NCI-H748 treated with DMSO at 0.1 percent for 48 hours (cell line): ENCODE results near the gene ROBO1.

Source experiments
- DNase-seq: peaks from one replicate; lab custom pipeline; 2025; lab: John Stamatoyannopoulos, UW

ROBO1 gene

DNA sequence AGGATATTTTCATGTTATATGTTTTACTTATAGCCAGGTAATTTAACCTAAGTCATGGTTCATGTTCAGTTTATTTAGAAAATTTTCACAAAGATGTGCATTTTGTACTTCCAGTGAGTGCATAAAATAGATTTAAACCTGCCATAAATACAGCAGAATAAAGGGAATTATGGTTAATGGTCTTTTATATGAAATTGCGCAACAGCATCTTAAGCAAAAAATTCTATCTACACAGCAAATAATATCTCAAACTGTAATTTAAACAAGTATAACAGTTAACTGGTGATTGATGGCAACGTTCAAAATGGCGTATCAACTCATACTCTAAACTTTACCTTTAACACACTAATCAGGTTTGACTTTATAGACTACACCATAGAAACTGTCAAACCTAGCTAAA, 97.6 kb downstream of the ROBO1 start:
- no peak for DNase-seq

DNA sequence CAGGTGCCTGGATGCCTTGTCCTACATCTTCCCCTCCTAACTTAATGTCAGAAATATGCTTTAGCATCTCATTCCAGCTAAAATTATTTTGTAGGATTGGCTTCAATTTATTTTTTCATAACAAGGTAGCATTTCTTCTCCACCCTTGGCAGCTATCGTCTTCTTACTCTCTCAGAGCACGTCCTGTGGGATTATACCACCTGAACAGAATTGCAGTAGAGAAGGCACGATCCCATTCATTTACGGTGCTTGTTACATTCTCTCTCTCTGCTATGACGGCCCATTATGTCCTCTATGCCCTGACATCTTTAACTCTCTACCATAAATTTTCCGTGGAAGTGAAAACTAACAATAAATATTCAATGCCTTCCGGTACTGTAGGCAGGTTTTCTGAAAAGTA, 103.3 kb downstream of the ROBO1 start:
- DNase-seq = no peak

DNA sequence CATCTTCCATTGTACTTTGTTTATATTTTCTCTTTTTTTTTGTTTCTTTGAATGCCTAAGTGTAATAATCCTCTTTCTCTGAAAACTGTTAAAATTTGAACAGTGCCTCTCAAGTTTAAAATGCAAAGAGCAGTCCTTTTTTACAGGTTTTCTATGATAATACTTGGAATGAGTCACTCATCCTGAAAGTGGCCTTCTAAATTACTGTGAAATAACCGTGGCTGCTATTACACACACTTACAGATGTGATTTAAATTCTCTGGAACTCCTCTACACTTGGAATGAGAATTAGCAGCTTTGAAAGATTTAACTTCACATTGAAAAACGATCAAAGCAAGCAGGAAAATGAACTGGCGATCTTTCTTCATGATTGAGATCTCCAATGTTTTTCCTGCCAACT, 105.9 kb downstream of the ROBO1 start:
- no peak for DNase-seq

DNA sequence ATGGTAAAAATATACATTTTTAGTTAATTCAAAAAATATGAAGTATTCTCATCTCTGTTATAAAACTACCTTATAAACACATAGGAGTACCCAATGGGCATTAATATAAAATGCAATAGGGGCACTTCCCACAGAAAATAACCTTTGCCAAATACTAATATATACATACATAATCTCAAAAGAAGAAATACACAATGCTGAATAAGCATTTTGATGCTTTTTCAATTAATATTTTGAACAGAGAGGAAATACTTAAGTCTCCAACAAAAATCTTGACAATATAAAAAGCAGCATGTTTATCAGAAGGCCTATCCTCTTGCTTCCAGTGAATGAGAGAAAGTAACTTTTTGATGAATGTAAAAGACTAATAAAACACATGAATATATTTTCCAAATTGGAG, 110.7 kb downstream of the ROBO1 start:
- no peak for DNase-seq

DNA sequence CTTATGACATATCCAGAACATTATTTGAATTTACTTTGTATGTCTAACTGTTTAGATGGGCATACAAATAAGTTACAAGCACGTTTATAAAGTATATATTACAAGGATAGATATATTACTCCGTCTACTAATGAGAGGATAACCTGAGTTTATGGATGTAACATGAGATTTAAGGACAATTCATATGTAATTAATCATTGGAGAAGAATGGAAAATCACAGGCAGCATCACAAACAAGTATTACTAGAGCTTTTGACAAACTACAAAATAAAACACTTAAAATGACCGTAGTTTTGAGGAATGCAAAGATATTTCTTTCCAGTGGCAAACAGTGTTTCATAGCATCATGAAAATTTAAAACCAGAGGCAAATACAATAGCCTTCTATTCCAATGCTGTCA, 113.8 kb downstream of the ROBO1 start:
- DNase-seq = no peak

DNA sequence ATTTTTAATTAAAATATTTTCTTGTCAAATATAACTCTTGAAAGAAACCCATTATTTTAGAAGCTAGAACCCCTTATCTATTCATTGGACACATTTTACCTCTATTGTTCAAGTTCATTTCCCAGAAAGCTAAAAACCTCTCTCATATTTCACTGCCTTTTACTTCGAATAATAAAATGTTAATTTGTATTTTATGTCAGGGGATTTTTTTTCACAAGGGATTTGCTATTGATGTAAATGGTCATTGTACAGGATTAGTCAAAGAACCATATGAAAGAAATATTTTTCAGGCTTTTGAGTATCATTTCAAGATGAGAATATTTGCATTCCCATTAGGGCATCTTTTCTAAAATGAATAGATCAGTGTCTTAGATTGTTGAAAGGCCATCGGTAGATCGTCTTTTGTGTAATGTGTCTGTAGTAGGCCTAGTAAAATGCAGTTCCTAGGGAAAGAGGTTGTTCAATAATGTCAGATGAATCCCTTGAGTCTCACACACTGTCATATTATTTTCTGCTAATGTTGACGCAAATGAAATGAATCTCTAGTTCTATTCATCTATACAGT, 114.5 kb downstream of the ROBO1 start:
- no peak for DNase-seq

DNA sequence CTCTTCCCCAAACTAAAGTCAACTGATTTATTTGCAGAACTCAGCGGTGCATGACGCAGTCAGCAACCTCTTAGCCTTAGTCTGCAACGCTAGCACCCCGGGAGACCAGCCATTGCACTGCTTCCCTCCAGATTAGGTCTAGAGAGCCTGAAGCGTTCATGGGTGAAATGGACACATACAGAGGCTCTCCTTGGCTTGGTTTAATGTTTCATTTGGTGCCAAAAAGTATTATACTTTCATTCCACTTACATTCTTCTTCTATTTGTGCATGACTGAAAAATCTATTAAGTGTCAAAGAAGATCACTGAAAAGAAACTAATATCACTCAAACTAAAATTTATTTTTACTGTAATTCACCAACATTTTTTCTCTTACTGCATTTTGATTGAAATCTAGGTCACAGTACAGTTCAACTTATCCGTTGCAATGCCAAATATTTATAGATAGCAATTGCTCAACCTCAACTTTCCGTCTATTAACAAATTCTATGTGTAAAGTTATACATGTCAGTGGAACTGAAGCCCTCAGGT, 116.2 kb downstream of the ROBO1 start:
- peak; percentile 1 for DNase-seq

DNA sequence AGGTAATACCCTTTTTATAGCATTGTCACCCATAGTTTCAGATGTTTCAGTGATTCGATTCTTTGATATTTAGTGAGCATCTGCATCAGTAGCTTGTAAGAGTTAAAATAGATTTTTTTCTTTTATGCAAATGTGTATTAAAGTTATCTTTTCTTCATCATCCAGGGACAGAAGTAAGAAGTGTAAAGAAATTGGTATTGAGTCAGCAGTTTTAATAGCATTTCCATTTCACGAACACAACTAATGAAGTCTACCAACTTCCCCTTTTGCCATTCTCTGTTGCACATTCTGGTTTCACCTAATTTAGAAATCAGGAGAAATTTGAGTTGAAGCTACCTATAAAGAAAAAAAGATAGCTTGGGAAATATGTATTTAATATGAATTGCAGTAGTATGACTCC, 127.9 kb downstream of the ROBO1 start:
- no peak for DNase-seq

DNA sequence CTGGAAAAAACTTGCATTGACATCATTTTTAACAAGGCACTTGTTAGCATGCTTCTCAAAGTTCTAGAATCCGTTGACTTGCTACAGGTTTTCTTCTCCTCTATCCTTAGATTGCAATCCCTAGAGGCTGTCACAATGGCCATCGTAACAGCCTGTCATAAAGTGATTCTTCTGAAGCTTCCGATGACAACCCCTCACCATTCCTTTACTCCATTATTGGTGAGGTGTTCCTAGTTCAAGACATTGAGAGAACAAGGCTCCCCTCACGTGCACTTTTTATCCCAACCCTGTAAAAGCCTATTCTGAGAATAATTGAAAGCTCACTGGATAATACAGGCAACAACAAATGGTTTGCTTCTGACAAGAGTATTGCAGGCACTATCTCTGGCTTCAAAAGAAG, 131.4 kb downstream of the ROBO1 start:
- DNase-seq = no peak

DNA sequence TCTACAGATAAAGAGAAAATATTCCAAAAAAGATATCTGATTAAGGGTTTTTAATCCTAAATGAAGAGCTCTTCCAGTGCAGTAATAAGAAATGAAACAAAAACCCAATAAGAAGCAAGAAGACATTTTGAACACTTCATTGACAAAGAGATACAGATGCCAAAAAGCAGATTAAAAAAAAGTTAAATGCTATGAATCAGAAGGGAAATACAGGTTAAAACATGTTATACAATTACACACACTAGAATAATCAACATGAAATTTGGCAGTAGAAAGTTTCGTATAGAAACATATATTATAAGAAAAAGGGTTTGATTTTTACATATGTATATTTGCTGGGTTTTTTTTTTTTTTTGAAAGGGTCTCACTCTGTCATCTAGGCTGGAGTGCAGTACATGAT, 135.0 kb downstream of the ROBO1 start:
- DNase-seq = no peak

DNA sequence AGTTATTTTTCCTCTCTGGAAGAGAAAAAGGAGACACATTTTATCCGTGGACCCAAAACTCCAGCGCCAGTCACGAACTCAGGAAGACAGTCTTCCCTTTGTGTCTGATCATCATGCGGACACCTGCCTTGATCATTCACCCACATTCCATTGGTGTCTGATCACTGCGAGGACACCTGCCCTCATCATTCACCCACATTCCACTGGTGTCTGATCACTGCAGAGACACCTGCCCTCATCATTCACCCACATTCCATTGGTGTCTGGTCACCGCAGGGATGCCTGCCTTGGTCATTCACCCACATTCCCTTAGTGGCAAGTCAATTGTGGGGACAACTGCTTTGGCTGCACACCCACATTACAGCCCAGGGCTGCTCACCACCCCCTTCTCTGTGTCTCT, 148.9 kb downstream of the ROBO1 start:
- DNase-seq = no peak

DNA sequence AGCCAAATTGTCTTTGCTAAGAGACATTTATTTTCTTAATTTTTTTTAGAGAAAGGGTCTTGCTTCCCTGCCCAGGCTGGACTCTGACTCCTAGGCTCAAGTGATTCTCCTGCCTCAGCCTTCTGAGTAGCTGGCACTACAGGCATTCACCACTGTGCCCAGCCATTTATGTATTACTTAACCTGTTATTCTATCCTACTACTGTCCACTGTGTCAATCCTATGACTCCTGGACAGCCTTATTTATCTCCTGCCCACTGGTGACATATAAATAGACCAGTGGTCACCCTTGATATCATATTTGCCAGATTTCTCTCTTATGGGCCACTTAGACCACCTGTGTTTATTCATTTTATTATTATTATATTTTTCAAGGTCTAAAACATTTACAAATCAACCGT, 161.4 kb downstream of the ROBO1 start:
- DNase-seq = no peak

DNA sequence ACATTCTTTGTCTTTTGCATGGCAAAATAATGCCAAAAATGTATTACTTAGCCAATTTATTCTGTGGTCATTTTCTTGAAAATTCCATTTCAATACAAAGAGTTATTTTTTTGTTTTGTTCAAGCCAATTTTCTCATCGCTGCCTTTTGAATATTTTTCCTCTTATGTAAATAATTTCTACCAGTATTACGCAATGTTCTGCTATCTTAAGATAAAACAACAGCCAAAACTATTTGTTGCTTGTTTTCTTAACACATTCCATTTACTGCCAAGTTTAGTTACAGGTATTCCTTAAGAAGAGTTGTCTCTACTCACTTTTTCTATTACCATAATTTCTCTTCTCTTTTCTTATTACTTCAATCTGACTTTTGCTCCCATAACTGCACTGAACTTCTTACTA, 163.1 kb downstream of the ROBO1 start:
- no peak for DNase-seq

DNA sequence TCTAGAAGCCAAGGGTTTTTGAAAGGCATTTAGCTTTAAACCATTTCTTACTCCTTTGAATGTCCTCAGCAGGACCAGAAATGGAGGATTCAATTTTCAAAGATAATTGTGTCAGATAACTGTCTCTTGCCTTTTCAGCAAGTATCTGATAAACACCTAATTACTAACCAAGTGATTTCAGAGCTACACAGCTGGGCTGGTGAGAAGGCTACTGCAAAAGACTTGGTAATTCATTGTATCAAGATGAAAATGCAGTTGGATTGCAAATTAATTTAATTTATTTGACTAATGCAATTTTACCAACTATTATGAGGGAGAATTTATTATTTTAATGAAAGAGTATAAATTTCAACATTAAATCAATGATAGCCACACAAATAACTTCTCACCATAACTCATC, 165.4 kb downstream of the ROBO1 start:
- no peak for DNase-seq

DNA sequence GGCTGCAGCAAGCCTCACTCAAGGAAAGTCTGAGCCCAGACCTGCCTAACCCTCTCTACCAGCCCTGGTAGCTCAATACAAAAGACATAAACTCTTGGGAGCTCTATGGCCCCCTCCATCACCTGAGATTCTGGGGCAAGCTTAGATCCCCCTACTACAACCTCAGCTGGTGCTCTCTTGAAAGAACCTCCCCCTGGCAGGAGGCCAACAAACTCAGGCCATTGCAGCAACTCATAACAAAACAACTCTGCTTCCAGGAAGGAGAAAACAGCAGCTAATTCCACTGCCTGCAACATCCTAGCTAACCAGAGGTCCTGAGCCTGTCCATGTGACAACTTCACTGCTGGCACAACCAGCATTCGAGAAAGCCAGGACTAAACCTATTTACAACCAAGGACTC, 169.2 kb downstream of the ROBO1 start:
- no peak for DNase-seq

DNA sequence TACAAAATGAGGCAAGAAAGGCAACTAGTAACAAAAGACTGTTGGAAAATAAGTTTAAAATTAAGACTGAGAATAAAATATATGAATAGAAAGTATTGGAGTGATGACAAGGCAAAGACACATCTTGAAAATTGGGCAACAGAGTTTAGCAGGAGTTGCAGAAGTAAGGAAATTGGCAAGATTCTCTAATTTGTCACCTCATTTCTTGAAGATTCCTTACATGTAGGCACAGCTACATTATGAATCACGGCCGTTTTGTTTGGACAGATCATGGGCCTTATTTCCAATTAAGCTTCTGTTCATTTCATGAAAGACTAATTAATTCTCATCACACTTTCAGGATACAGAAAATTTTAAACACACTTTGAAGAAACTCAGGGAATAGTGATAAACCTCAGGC, 170.1 kb downstream of the ROBO1 start:
- no peak for DNase-seq

DNA sequence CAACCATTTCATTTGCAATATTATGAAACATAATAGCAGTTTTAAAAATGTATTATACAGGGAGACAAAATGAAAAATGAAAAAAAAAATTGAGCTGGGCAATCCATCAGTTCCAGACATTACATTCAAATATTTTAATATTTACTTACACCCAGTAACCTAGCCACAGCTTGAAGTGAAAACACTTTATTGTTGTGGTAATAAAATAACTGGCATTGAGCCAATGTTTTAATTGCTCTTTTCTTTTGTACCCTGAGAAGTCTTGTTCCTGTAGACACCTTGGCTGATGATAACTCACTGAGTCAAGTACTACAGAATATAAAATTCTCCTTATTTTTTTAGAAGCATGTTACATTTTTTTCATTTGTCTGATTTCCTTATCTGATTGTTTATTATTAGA, 180.6 kb downstream of the ROBO1 start:
- DNase-seq = no peak

DNA sequence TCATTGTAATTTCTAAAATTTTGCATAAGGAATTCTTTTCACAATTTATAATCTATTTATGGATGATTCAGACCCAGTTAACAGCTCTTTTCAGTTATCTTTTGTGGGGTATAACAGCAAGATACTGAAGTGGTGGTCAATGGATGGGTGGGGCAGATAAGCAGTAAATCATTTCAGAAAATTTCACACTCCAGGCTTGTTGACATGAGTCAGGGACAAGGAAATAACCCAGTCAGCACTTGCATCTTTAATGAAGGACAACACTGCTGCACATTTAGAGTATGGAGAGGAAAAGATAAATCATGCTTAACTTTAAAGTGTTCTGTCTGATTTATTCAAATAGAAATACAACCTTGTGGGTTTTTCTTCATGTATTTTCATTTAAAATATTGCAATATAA, 181.6 kb downstream of the ROBO1 start:
- no peak for DNase-seq

DNA sequence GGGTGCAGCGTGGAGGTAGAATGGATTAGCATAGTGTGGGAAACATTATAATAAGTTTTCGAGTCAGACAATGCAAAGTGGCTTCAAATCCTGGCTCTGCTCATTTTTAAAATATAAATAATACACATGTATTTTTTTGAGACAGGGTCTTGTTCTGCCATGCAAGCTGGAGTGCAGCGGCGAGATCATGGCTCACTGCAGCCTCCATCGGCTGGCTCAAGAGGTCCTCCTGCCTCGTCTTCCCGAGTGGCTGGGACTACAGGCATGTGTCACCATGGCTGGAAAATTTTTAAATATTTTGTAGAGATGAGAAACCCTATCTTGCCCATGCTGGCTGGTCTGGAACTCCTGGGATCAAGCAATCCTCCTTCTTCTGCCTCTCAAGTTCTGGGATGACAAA, 194.9 kb downstream of the ROBO1 start:
- no peak for DNase-seq

DNA sequence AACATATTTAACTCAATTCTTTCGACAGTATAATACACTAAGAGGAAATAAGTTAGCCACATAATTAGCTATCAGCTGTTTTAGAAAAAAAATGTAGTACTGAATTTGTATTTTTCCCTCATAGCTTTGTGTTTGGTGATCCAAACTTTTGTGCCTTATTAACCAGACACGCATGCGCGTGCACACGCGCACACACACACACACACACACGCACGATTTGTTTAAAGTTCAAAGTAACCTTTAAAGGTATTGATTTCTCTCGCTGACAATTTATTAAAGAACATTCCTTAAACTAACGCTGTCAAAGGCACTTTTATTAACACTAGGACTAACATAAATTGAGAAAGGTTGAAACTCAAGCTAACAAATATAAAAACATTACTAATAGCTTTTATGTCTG, 198.9 kb downstream of the ROBO1 start:
- no peak for DNase-seq

DNA sequence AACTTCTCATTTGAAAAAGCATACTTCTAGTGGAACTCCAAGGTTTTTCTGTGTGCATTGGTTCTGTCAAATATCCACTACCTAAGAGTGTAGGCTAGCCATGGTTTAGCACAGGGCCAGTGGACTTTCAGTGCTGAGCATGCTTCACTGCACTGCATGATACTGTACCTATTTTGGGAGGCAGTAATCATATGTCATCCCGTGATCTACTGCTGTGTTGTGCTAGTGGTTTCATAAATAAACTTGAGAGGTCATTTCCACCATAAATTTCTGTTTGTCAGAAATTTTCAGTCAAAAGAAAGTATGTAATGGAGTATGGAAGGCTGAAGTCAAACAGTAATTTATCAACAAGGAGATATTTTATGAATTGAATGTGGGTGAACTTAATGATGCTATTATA, 203.6 kb downstream of the ROBO1 start:
- no peak for DNase-seq

DNA sequence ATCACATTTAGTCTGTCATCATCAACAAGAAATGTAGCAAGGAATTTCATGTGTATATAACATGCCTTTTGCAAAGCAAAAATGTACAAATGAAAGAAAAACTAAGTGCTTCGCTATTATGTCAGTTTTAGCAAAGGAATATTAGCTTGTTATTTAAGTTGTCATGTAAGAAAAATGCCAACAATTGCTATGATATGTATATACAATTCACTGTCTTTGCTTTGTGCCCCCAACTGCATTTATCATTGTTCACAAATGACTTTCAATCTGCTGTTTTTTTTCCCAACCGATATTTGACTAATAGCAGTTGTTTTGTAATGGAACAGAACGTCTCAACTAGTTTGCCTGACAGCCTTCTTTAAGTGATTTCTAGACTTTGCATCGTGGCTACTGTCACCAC, 207.1 kb downstream of the ROBO1 start:
- no peak for DNase-seq

DNA sequence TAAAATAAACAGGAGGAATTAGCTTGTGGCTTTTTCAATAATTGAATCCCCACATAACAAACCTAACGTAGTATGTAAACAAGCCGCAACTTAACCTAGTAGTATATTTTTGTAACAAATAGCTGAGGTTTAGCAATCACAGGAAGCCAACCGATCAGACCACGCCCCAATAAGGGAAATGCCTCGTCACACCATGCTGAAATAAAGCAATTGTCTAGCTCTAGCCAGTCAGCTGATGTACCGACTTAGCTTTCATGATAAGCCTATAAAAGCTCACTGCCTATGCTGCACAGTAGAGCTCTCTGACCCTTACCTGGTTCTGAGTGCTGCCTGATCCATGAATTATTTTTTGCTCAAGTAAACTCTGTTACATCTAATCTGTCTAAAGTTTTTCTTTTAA, 208.9 kb downstream of the ROBO1 start:
- no peak for DNase-seq

DNA sequence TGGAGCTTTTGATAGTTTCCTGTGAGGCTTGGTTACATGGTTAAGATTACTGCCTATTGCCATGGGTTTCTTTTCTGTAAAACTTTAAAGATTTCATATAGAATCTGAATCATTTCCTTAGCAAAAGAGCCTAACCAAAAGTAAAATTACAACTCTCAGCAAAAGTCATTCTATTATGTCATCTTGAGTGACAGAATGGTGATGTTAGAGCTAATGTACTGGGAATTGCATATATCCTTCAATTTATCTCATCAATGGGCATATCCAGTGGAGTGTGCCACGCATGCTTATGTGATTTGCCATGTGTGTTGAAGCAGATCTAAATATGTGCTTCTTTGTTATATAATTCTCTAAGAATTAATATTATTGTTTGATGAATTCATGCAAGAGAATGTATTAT, 212.1 kb downstream of the ROBO1 start:
- no peak for DNase-seq

DNA sequence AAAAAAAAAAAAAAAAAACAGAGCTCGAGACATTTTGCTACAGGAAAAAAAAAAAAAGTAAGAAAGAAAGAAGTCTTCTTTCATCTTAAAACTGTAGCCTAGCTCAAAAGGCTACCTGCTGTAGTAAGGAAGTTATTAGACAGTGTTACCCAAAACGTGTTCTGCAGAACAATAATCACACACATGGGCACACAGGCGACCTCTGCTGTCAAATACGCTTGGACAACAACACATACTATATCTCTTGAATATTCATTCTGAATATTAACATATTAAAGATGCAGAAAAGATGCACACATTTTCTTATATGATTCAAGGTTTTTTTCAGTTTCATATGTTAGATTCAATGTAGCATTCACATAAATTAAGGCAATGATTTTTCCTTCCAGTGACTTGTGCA, 215.8 kb downstream of the ROBO1 start:
- no peak for DNase-seq
